ENCODE results near the gene SQSTM1. TPM values are rescaled to one million over a fixed set of nuclear protein-coding genes. Genes with fewer than 3 reads are reported as not detected.
"Not testable (repeated sequence)": the region's sequence is repeated elsewhere in the genome, so short reads cannot be mapped to it uniquely, and the experiment has no call there.

SQSTM1 gene
- polyA plus RNA-seq, 2 donors, result 94.8 to 111 TPM

DNA sequence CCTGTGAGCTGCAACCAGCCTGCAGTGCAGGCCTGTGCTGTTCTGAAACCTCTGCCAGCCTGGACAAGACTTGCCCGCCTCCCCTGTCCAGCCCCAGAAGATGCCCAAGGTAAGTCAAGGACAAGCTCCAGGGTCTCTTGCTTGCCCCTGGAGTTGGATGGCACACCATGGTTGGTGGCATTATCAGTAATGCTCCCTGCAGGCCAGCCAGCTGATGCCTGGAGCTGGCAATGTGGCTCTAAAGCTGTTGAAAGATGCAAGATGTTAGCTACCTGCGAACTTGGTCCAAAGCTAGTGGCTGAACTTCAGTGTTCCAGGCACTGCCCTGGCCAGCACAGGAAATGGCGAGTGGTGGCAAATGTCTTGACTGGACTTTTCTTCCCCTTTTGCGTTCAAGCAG, 40.9 kb upstream of the SQSTM1 start:
- WGBS, 2 donors, result 90 to 94% methylated on average over 4 of the region's 4 CpGs
- peaks cover 11 to 23% of the 10 kb centered on the region in 2 donors for H3K36me3 ChIP-seq (ENCODE audit: control insufficient read depth in 2 of 2, insufficient read depth in 2 of 2, low read length in 1 of 2)
- no peaks in the 10 kb centered on the region for H3K4me1 ChIP-seq (ENCODE audit: control insufficient read depth in 2 of 2, insufficient read depth in 2 of 2, low read length in 1 of 2)
- no peaks in the 10 kb centered on the region for H3K9me3 ChIP-seq (ENCODE audit: control insufficient read depth in 2 of 2, insufficient read depth in 1 of 2, low read depth in 1 of 2, low read length in 1 of 2)
- no peak overlapping the region for H3K27ac ChIP-seq (ENCODE audit: low read depth in 2 of 2, low read length in 1 of 2)
- no peak overlapping the region for H3K4me3 ChIP-seq (ENCODE audit: low read depth in 1 of 2, low read length in 2 of 2)
- H3K27me3 ChIP-seq (ENCODE audit: control insufficient read depth in 1 of 2, insufficient read depth in 2 of 2, low read length in 2 of 2), result no peaks in the 10 kb centered on the region

- H3K27me3 ChIP-seq (ENCODE audit: control insufficient read depth in 1 of 2, insufficient read depth in 2 of 2, low read length in 2 of 2), result no peaks in the 10 kb centered on the region
- no peaks in the 10 kb centered on the region for H3K9me3 ChIP-seq (ENCODE audit: control insufficient read depth in 2 of 2, insufficient read depth in 1 of 2, low read depth in 1 of 2, low read length in 1 of 2)
- H3K4me1 ChIP-seq (ENCODE audit: control insufficient read depth in 2 of 2, insufficient read depth in 2 of 2, low read length in 1 of 2), result no peaks in the 10 kb centered on the region
- no peak overlapping the region for H3K27ac ChIP-seq (ENCODE audit: low read depth in 2 of 2, low read length in 1 of 2)
- no peak overlapping the region for H3K4me3 ChIP-seq (ENCODE audit: low read depth in 1 of 2, low read length in 2 of 2)
- 81 to 88% methylated on average over 7 of the region's 7 CpGs for WGBS, 2 donors
- peaks cover 10 to 21% of the 10 kb centered on the region in 2 donors for H3K36me3 ChIP-seq (ENCODE audit: control insufficient read depth in 2 of 2, insufficient read depth in 2 of 2, low read length in 1 of 2)
These were observed 40.3 kb upstream of the SQSTM1 start for GRCh38 chr5:179780362-179780761.

DNA sequence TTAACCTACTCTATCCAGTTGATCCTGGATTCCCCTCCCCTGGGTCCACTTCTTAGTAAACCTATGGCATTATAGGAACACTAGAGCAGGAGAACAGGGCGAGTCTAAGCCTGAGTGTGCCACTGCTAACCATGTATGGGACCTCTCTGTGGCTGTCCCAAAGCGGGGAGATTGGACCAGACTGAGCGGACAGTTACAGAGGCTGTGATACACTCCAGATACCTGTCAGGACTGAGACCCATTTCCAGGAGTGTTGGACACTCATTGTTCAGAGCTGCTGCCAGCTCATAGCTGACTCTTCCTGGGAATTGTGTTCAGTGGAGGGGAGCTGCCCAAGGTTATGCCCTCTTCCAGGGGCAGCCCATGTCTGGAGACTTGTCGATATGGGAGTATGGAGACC, 38.9 kb upstream of the SQSTM1 start:
- Histone ChIP-seq H3K4me3 (ENCODE audit: low read depth in 1 of 2, low read length in 2 of 2) (no peak overlapping the region), H3K27ac (ENCODE audit: low read depth in 2 of 2, low read length in 1 of 2) (no peak overlapping the region), H3K4me1 (ENCODE audit: control insufficient read depth in 2 of 2, insufficient read depth in 2 of 2, low read length in 1 of 2) (no peaks in the 10 kb centered on the region), H3K36me3 (ENCODE audit: control insufficient read depth in 2 of 2, insufficient read depth in 2 of 2, low read length in 1 of 2) (peaks cover 8 to 10% of the 10 kb centered on the region in 2 donors), H3K9me3 (ENCODE audit: control insufficient read depth in 2 of 2, insufficient read depth in 1 of 2, low read depth in 1 of 2, low read length in 1 of 2) (no peaks in the 10 kb centered on the region), H3K27me3 (ENCODE audit: control insufficient read depth in 1 of 2, insufficient read depth in 2 of 2, low read length in 2 of 2) (no peaks in the 10 kb centered on the region)
- 94 to 96% methylated on average over 4 of the region's 4 CpGs for WGBS, 2 donors

- Histone ChIP-seq H3K27me3 (ENCODE audit: control insufficient read depth in 1 of 2, insufficient read depth in 2 of 2, low read length in 2 of 2) (no peaks in the 10 kb centered on the region), H3K9me3 (ENCODE audit: control insufficient read depth in 2 of 2, insufficient read depth in 1 of 2, low read depth in 1 of 2, low read length in 1 of 2) (no peaks in the 10 kb centered on the region), H3K36me3 (ENCODE audit: control insufficient read depth in 2 of 2, insufficient read depth in 2 of 2, low read length in 1 of 2) (peaks cover 8 to 10% of the 10 kb centered on the region in 2 donors), H3K4me1 (ENCODE audit: control insufficient read depth in 2 of 2, insufficient read depth in 2 of 2, low read length in 1 of 2) (no peaks in the 10 kb centered on the region), H3K4me3 (ENCODE audit: low read depth in 1 of 2, low read length in 2 of 2) (no peak overlapping the region), H3K27ac (ENCODE audit: low read depth in 2 of 2, low read length in 1 of 2) (no peak overlapping the region)
- 93 to 94% methylated on average over 9 of the region's 9 CpGs for WGBS, 2 donors
These were observed 37.6 kb upstream of the SQSTM1 start for GRCh38 chr5:179783128-179783527.

- H3K36me3 ChIP-seq (ENCODE audit: control insufficient read depth in 2 of 2, insufficient read depth in 2 of 2, low read length in 1 of 2), result no peaks in the 10 kb centered on the region
- no peaks in the 10 kb centered on the region for H3K9me3 ChIP-seq (ENCODE audit: control insufficient read depth in 2 of 2, insufficient read depth in 1 of 2, low read depth in 1 of 2, low read length in 1 of 2)
- H3K4me1 ChIP-seq (ENCODE audit: control insufficient read depth in 2 of 2, insufficient read depth in 2 of 2, low read length in 1 of 2), result no peaks in the 10 kb centered on the region
- H3K27ac ChIP-seq (ENCODE audit: low read depth in 2 of 2, low read length in 1 of 2), result no peak overlapping the region
- no peaks in the 10 kb centered on the region for H3K27me3 ChIP-seq (ENCODE audit: control insufficient read depth in 1 of 2, insufficient read depth in 2 of 2, low read length in 2 of 2)
- WGBS, 2 donors, result 70 to 78% methylated on average over 12 of the region's 12 CpGs
- H3K4me3 ChIP-seq (ENCODE audit: low read depth in 1 of 2, low read length in 2 of 2), result no peak overlapping the region
These were observed 33.8 kb upstream of the SQSTM1 start for GRCh38 chr5:179786861-179787260.

DNA sequence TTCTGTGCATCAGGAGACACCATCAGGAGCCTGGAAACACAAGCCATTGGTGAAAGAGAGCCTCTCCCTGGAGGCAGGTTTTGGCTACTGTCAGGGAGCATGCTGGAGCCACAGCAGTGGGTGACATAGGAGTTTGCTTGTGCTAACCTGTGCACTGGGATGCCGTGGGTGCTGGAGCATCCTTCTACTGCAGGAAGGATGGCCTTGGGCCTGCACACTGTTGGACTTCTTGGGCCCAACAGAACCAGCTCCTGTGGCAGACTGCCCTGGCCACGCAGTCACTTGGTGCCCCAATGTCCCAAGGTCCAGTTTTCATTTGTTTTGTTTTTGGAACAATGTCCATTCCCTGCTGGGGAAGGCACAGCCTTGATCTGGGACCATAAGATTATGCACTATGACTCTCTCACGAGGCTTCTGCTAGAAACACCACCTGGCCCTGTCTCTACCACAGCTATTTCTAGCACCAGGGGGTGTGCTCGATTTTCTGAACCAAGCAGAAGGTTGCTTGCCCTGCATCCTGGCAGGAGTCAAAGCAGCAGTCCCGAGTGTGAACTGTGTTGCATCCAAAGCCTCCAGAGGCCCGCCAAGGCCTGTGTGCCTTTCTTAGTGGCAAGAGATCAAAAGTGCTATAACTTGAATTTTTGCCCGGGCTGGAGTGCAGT, 32.4 kb upstream of the SQSTM1 start:
- no peaks in the 10 kb centered on the region for H3K27me3 ChIP-seq (ENCODE audit: control insufficient read depth in 1 of 2, insufficient read depth in 2 of 2, low read length in 2 of 2)
- peaks cover 0 to 2% of the 10 kb centered on the region in 2 donors for H3K4me1 ChIP-seq (ENCODE audit: control insufficient read depth in 2 of 2, insufficient read depth in 2 of 2, low read length in 1 of 2)
- no peaks in the 10 kb centered on the region for H3K9me3 ChIP-seq (ENCODE audit: control insufficient read depth in 2 of 2, insufficient read depth in 1 of 2, low read depth in 1 of 2, low read length in 1 of 2)
- no peaks in the 10 kb centered on the region for H3K36me3 ChIP-seq (ENCODE audit: control insufficient read depth in 2 of 2, insufficient read depth in 2 of 2, low read length in 1 of 2)
- H3K27ac ChIP-seq (ENCODE audit: low read depth in 2 of 2, low read length in 1 of 2), result no peak overlapping the region
- H3K4me3 ChIP-seq (ENCODE audit: low read depth in 1 of 2, low read length in 2 of 2), result no peak overlapping the region
- 77 to 85% methylated on average over 7 of the region's 7 CpGs for WGBS, 2 donors

- not testable (repeated sequence) for H3K36me3 ChIP-seq (ENCODE audit: control insufficient read depth in 2 of 2, insufficient read depth in 2 of 2, low read length in 1 of 2); H3K4me3 ChIP-seq (ENCODE audit: low read depth in 1 of 2, low read length in 2 of 2); H3K27ac ChIP-seq (ENCODE audit: low read depth in 2 of 2, low read length in 1 of 2); H3K9me3 ChIP-seq (ENCODE audit: control insufficient read depth in 2 of 2, insufficient read depth in 1 of 2, low read depth in 1 of 2, low read length in 1 of 2); H3K27me3 ChIP-seq (ENCODE audit: control insufficient read depth in 1 of 2, insufficient read depth in 2 of 2, low read length in 2 of 2)
- WGBS, 2 donors, result 94 to 97% methylated on average over 9 of the region's 9 CpGs
- peaks cover 0 to 11% of the 10 kb centered on the region in 2 donors for H3K4me1 ChIP-seq (ENCODE audit: control insufficient read depth in 2 of 2, insufficient read depth in 2 of 2, low read length in 1 of 2)
These were observed 31.4 kb upstream of the SQSTM1 start for GRCh38 chr5:179789278-179789677.

- Histone ChIP-seq H3K27me3 (ENCODE audit: control insufficient read depth in 1 of 2, insufficient read depth in 2 of 2, low read length in 2 of 2) (no peaks in the 10 kb centered on the region), H3K4me1 (ENCODE audit: control insufficient read depth in 2 of 2, insufficient read depth in 2 of 2, low read length in 1 of 2) (peaks cover 3 to 21% of the 10 kb centered on the region in 2 donors), H3K9me3 (ENCODE audit: control insufficient read depth in 2 of 2, insufficient read depth in 1 of 2, low read depth in 1 of 2, low read length in 1 of 2) (no peaks in the 10 kb centered on the region), H3K4me3 (ENCODE audit: low read depth in 1 of 2, low read length in 2 of 2) (no peak overlapping the region), H3K27ac (ENCODE audit: low read depth in 2 of 2, low read length in 1 of 2) (peak overlapping the region in 1 of 2 donors; percentile 40), H3K36me3 (ENCODE audit: control insufficient read depth in 2 of 2, insufficient read depth in 2 of 2, low read length in 1 of 2) (no peaks in the 10 kb centered on the region)
- WGBS, 2 donors, result 63 to 64% methylated on average over 12 to 15 of the region's 15 CpGs
These were observed 28.7 kb upstream of the SQSTM1 start for GRCh38 chr5:179791881-179792611.

DNA sequence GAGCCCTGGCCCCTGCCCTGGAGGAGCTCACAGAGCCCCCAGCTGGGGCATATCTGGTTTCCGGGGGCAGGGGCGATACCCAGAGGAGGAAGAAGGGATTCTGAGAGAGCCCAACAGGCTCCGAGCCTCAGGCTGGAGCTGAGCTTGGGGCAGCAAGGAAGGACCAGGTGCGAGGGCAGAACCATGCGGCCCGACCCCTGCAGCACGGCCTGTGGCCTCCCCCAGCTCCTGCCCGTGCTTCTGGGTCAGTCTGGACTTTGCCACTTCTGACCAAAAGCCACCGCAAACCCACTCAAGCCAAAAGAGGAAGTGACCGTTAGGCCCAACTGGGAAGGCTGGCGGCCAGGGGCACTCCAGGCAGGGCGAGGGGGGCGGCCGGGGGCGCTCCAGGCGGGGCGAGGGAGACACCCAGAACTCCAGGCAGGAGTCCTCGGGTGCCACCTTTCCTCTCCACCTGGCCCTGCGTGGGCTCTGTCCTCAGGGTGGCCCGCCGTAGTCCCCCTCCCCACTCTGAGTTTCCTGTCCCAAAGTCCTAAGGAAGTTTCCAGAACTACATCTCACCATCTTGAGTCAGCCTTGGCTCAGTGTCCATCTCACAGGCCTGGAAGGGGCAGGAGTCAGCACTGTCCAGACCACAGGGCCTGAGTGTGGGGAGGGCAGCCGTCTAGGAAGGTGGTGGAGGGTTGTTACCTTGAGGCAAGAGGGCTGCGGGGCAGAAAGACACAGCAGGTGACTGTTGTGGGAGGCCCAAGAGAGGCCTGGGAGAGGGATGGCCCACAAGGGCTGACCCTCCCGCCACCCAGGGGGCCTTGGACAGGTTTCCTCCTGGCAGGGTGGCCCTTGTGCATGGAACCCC, 27.9 kb upstream of the SQSTM1 start:
- Histone ChIP-seq H3K4me1 (ENCODE audit: control insufficient read depth in 2 of 2, insufficient read depth in 2 of 2, low read length in 1 of 2) (peaks cover 3 to 24% of the 10 kb centered on the region in 2 donors), H3K4me3 (ENCODE audit: low read depth in 1 of 2, low read length in 2 of 2) (no peak overlapping the region), H3K36me3 (ENCODE audit: control insufficient read depth in 2 of 2, insufficient read depth in 2 of 2, low read length in 1 of 2) (peaks cover 0 to 4% of the 10 kb centered on the region in 2 donors), H3K27me3 (ENCODE audit: control insufficient read depth in 1 of 2, insufficient read depth in 2 of 2, low read length in 2 of 2) (no peaks in the 10 kb centered on the region), H3K9me3 (ENCODE audit: control insufficient read depth in 2 of 2, insufficient read depth in 1 of 2, low read depth in 1 of 2, low read length in 1 of 2) (no peaks in the 10 kb centered on the region), H3K27ac (ENCODE audit: low read depth in 2 of 2, low read length in 1 of 2) (peak overlapping the region; percentile 37 to 66)
- WGBS, 2 donors, result 76 to 83% methylated on average over 24 of the region's 24 CpGs
